HG03175 (cell line): ENCODE results near the gene LUC7L3.
A peak's percentile ranks its signal among the peaks of the same experiment; 100 is the strongest.
"Not testable (repeated sequence)": the region's sequence is repeated elsewhere in the genome, so short reads cannot be mapped to it uniquely, and the experiment has no call there.

ENCODE experiments used
- ATAC-seq: cut with Tn5 transposase; IDR thresholded peaks from one replicate; pipeline ENCODE4 v1.9.1; 2021; ENCODE audit warnings: mild to moderate bottlenecking, moderate library complexity; ENCODE audit not compliant: unreplicated experiment

The LUC7L3 gene

DNA sequence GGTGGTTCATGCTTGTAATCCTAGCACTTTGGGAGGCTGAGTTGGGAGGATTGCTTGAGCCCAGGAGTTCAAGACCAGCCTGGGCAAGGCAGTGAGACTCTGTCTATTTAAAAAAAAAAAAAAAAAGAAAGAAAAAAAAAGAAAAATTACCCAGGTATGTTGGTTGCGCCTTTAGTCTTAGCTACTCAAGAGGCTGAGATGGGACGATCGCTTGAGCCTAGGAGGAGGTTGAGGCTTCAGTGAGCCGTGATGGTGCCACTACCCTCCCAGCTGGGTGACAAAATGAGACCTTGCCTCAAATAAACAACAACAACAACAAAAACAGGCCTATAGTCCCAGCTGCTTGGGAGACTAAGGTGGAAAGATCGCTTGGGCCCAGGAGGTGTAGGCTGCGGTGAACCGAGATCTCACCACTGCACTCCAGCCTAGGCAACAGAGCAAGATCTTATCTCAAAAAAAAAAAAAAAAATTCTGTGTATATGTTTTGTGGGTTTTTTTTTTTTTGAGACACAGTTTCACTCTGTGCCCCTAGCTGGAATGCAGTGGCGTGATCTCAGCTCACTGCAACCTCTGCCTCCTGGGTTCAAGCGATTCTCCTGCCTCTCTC is 60.4 kb downstream of the LUC7L3 start:
- ATAC-seq: no peak

GRCh38 chr17:50781167-50781566 is 61.8 kb downstream of the LUC7L3 start:
- ATAC-seq: no peak

GRCh38 chr17:50783193-50783660 is 63.8 kb downstream of the LUC7L3 start:
- peak; percentile 74 for ATAC-seq

- no peak for ATAC-seq
Measured at GRCh38 chr17:50783905-50784304, 64.5 kb downstream of the LUC7L3 start.

DNA sequence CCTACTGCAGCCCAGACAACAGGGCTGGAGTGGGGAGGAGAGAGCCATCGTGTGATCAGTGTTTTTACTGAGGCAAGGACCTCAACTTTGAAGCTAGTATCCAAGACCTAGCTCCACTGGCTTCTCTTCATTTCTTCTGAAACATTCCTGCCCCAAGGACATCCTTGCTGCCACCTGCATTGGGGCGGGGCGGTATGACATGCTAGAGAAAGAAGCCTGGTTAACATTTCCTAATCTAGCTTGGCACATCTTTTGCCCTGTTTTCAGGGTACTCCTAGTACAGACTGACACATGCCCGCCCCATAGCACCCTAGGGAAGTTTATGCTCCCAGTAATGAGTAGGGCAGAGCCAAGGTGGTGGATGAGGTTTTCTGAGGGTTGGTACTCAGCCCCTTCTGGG is 65.7 kb downstream of the LUC7L3 start:
- no peak for ATAC-seq

- no peak for ATAC-seq
Measured at GRCh38 chr17:50785946-50786570, 66.7 kb downstream of the LUC7L3 start.

DNA sequence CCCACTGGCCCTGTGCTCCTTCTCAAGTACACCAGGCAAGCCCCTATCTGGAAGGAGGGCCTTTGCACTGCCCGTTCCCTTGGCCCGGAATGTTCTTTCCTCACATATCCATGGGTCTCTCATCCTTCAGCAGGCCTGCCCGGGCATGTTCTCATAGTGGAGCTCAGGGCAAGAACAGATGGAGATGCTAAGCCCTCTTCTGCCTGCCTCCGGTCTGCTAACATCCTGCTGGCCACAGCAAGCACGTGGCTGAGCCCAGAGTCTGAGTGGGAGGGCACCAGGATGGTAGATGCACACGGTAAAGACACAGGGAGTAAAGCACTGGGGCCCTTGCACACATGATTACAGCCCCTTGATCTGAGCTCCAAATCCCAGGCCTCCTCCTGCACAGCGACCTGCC is 67.7 kb downstream of the LUC7L3 start:
- ATAC-seq: no peak

- ATAC-seq: no peak
Measured at GRCh38 chr17:50790618-50791017, 71.2 kb downstream of the LUC7L3 start.

DNA sequence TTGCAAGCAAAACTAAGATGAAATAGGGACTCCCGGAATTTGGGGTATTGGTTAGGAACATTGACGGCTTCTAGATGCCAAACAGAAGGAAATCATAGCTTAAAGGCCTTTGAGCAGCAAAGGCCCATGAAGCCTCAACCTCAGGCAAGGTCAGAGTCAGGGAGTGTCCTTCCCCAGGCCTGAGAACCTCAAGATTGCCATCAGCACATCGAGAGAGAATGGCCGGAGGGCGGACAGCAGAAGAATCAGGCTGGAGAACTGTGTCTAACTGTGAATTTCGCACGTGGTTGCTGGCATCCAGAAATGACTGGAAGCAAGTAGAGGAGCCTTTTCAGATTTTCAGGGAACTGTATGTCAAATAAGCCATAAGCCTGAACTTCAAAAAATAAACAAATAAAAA is 72.7 kb downstream of the LUC7L3 start:
- ATAC-seq: no peak

- ATAC-seq: no peak
Measured at GRCh38 chr17:50793007-50793406, 73.6 kb downstream of the LUC7L3 start.

DNA sequence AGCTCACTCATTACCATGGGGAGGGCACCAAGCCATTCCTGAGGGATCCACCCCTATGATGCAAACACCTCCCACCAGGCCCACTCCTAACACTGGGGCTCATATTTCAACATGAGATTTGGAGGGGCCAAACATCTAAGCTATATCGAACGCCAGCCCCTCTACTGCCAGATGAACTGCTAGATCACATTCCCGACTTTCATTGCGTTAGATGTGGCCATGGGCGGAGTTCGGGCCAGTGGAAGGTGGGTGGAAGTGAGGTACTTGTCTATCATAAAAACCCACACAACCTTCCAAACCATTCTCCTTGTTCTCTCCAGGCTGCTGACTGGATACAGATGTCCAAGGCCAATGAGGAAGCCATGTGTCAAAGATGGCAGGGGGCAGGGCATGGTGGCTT is 75.0 kb downstream of the LUC7L3 start:
- no peak for ATAC-seq

- no peak for ATAC-seq
Measured at GRCh38 chr17:50797135-50797810, 77.9 kb downstream of the LUC7L3 start.

DNA sequence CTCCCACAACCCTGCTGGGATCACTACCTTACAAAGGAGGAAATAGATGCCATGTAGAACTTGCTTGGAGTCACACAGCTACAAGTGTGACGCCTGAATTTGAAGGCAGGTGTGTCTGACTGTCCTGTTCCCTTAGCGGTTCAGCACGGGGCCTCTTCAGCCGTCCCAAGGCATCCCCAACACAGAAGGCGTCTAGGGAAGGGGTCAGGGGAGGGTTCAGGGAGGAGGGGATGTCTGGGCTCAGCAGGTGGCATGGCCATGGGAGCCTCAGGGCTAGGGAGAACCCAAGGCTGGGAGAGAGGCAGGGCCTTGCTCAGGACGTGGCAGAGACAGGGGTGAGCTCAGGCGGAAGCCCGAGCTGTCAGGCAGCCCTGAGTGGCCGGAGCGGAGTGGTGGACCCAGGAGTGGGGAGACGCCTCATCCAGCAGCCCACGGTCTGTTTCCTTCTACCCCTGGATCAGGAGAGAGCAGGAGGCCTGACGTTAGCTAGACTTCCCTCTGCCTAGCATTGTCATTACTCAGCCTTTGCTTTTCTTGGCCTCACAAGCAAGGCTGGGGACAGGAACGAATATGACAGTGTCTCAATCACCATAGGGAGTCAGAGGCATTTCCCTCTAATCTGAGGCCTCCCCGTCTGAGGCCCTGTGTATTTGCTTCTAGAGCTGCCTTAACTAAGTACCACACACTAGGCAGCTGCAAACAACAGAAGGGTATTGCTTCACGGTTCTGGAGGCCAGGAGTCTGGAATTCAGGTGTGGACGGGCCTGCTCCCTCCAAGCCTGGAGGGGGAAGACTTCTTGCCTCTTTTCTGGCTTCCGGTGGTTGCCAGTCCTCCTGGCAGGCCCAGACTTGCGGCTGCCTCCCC is 79.3 kb downstream of the LUC7L3 start:
- no peak for ATAC-seq

DNA sequence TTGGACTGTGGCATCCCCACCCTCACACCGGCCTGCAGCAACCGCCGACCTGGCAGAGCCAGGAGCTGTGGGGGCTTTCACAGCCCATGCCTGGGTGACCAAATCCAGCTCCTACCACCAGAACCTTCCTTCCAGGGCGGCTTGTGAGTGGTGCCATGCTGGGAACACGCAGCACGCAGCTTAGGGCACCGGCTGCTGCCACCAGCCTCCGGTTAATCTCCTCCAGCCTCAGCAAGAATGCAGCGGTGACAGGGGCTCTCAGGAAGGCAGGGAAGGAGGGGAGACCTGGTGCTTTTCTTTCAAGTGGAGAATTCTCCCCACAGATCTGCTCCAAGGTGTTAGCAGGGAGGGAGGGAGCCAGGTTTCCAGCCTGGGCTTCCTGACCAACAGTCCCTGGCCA is 80.2 kb downstream of the LUC7L3 start:
- ATAC-seq: no peak

GRCh38 chr17:50800196-50800700 is 80.8 kb downstream of the LUC7L3 start:
- ATAC-seq: no peak

- no peak for ATAC-seq
Measured at GRCh38 chr17:50802609-50803571, 83.5 kb downstream of the LUC7L3 start.

DNA sequence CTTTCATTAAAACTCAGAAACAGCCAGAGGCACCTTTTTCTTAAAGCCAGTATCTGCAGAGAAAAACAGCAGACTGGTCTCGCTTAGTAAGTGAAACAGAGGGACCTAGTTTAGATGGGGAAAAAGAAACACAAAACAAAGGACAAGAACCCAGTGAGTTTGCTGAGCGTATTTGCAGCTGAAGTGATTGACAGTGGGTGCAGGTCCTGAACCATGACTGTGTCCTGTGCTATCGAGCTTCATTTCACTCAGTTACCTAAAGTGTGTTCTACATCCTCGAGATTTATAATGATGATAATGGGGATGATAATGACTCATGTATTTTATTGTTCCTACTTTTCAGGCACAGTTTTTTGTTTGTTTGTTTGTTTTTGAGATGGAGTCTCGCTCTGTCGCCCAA is 84.3 kb downstream of the LUC7L3 start:
- no peak for ATAC-seq

DNA sequence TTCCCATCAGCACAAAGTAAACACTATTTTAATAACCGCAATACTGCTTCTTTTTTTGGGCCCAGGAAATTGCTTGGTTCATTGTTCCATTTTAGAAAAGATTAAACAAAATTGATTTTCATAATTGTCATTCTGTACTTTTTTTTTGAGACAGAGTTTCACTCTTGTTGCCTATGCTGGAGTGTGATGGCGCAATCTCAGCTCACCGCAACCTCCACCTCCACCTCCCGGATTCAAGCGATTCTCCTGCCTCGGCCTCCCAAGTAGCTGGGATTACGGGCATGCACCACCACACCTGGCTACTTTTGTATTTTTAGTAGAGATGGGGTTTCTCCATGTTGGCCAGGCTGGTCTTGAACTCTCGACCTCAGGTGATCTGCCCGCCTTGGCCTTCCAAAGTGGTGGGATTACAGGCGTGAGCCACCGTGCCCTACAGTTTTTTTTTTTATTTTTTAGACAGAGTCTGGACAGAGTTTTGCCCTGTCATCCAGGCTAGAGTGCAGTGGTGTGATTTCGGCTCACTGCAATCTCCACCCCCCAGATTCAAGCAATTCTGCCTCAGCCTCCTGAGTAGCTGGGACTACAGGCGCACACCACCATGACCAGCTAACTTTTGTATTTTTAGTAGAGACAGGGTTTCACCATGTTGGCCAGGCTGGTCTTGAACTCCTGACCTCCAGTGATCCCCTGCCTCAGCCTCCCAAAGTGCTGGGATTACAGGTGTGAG is 85.5 kb downstream of the LUC7L3 start:
- ATAC-seq: not testable (repeated sequence)

DNA sequence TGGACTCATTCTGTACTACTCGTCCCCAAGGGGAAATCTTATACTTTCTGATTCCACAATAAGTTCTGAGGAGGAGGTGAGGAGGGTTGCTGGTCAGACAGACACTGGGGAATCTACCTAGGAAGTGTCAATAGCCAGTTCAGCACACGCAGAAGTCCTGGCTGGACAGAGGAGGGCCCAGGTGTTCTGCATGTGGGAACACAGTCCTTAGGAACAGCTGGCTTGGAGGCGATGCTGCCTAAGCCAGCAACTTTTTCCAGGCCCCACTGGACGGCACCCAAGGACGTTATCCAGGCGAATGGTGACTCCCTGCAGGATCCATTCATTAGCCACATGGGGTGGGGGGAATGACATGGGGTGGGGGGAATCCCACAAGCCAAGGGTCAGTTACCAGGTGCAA is 86.1 kb downstream of the LUC7L3 start:
- ATAC-seq: no peak
